Measurements from ENCODE around the gene BRSK2. TPM values are rescaled to one million over a fixed set of nuclear protein-coding genes. Genes with fewer than 3 reads are reported as not detected.

BRSK2 gene
- total and polyA plus RNA-seq, 2 donors from 2014 or later, result 0.43 to 1.2 TPM

DNA sequence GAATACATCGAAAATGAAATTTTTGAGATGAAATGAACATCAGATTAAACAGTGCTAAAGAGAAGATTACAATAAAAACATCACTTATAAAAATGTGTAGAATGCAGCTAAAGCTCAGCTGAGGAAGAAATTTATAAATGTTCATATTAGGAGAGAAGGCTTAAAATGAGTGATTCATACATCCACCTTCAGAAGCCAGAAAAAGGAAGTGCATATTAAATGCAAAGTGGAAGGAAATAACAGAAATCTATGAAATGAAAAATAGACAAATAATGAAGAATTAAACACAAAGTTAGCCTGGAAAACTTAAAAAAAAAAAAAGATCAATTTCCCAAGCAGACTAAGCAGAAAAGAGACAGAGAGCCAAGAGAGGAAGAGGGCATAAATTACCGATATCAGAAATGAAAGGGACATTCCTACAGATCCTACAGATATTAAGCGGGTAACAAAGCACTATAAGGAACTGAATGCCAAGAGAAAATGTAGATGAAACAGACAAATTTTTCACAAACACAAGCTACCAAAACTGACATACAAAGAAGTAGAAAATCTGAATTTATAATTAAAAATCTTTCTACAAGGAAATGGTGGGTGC lies 104.0 kb downstream of the BRSK2 start:
- no peak for FAIRE-seq
- TF ChIP-seq, protein P1, sequence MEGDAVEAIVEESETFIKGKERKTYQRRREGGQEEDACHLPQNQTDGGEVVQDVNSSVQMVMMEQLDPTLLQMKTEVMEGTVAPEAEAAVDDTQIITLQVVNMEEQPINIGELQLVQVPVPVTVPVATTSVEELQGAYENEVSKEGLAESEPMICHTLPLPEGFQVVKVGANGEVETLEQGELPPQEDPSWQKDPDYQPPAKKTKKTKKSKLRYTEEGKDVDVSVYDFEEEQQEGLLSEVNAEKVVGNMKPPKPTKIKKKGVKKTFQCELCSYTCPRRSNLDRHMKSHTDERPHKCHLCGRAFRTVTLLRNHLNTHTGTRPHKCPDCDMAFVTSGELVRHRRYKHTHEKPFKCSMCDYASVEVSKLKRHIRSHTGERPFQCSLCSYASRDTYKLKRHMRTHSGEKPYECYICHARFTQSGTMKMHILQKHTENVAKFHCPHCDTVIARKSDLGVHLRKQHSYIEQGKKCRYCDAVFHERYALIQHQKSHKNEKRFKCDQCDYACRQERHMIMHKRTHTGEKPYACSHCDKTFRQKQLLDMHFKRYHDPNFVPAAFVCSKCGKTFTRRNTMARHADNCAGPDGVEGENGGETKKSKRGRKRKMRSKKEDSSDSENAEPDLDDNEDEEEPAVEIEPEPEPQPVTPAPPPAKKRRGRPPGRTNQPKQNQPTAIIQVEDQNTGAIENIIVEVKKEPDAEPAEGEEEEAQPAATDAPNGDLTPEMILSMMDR (IDR thresholded peaks at IDR 0.05; ENCODE audit: borderline replicate concordance, extremely low read depth, insufficient read depth), result no peak
- intact Hi-C loops (cut with DNase I), result no loop called here
- Histone ChIP-seq H3K9ac (ENCODE audit: low read length in 3 of 3) (no peak overlapping the region), H3K27me3 (ENCODE audit: control insufficient read depth, insufficient read depth, low read length) (no peaks in the 10 kb centered on the region), H3K9me3 (ENCODE audit: control insufficient read depth in 2 of 3, insufficient read depth in 1 of 3, low read length in 3 of 3) (peaks cover 0 to 2% (median 0%) of the 10 kb centered on the region in 3 donors), H3K4me1 (ENCODE audit: control insufficient read depth in 2 of 3, insufficient read depth in 2 of 3, low read depth in 1 of 3, low read length in 3 of 3) (peaks cover 0 to 4% (median 0%) of the 10 kb centered on the region in 3 donors), H3K4me3 (ENCODE audit: low read length in 3 of 3) (no peak overlapping the region), H3K36me3 (ENCODE audit: control insufficient read depth in 2 of 3, insufficient read depth in 3 of 3, low read length in 3 of 3) (peaks cover 0 to 4% (median 0%) of the 10 kb centered on the region in 3 donors), H3K27ac (ENCODE audit: low read depth in 2 of 2, low read length in 2 of 2) (no peak overlapping the region)
- DNase-seq, result no peak

DNA sequence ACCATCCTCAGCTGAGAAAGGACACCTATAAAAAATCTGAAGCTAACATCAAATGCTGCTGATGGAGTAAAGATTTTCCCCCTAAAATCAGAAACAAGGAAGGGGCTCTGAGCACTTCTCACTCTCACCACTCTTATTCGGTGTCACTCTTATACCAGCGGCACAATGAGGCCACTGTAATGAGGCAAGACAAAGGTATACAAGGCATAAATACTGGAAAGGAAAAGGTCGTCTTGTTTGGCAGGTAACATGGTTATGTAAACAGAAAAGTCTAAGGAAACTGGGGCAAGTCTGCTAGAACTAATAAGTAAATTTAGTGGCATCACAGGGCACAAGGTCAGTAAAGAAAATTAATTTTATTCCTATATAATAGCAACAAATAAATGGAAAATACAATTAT lies 104.9 kb downstream of the BRSK2 start:
- H3K4me1 ChIP-seq (ENCODE audit: control insufficient read depth in 2 of 3, insufficient read depth in 2 of 3, low read depth in 1 of 3, low read length in 3 of 3), result peaks cover 0 to 4% (median 0%) of the 10 kb centered on the region in 3 donors
- H3K36me3 ChIP-seq (ENCODE audit: control insufficient read depth in 2 of 3, insufficient read depth in 3 of 3, low read length in 3 of 3), result peaks cover 0 to 4% (median 0%) of the 10 kb centered on the region in 3 donors
- no peak overlapping the region for H3K4me3 ChIP-seq (ENCODE audit: low read length in 3 of 3)
- TF ChIP-seq, protein P1 (IDR thresholded peaks at IDR 0.05; ENCODE audit: borderline replicate concordance, extremely low read depth, insufficient read depth), result no peak
- no peak overlapping the region for H3K27ac ChIP-seq (ENCODE audit: low read depth in 2 of 2, low read length in 2 of 2)
- no peak overlapping the region for H3K9ac ChIP-seq (ENCODE audit: low read length in 3 of 3)
- DNase-seq, result no peak
- peaks cover 0 to 2% (median 0%) of the 10 kb centered on the region in 3 donors for H3K9me3 ChIP-seq (ENCODE audit: control insufficient read depth in 2 of 3, insufficient read depth in 1 of 3, low read length in 3 of 3)
- FAIRE-seq, result no peak
- no peaks in the 10 kb centered on the region for H3K27me3 ChIP-seq (ENCODE audit: control insufficient read depth, insufficient read depth, low read length)
- intact Hi-C loops (cut with DNase I), result no loop called here

DNA sequence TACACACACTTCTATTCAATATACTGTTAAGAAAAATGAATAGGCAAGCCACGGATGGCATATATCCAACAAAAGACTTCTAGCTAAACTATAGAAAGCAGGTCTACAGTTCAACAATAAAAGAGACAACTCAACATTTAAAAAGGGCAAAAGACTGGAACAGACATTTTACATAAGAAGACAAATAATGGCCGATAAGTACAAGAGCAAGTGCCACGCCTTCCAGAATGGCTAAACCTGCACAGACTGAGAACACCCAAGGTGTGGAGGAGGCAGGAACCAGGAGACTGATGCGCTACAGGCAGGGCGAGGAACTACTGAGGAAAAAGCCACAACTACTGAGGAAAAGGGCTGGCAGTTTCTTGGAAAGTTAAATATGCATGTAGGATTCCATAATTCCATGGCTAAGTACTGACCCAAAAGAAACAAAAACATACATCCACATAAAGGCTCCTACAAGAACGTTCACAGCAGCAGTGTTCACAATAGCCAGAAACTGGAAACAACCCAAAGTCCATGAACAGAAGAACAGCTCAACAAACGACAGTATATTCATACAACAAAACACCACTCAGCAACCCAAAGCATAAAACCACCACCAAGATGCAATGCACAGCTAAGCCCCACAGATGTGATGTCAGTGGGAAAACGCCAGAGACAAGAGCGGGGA lies 106.5 kb downstream of the BRSK2 start:
- no peak for FAIRE-seq
- Histone ChIP-seq H3K9me3 (ENCODE audit: control insufficient read depth in 2 of 3, insufficient read depth in 1 of 3, low read length in 3 of 3) (peaks cover 0 to 2% (median 0%) of the 10 kb centered on the region in 3 donors), H3K4me3 (ENCODE audit: low read length in 3 of 3) (no peak overlapping the region), H3K36me3 (ENCODE audit: control insufficient read depth in 2 of 3, insufficient read depth in 3 of 3, low read length in 3 of 3) (peaks cover 0 to 4% (median 0%) of the 10 kb centered on the region in 3 donors), H3K9ac (ENCODE audit: low read length in 3 of 3) (no peak overlapping the region), H3K4me1 (ENCODE audit: control insufficient read depth in 2 of 3, insufficient read depth in 2 of 3, low read depth in 1 of 3, low read length in 3 of 3) (peaks cover 0 to 4% (median 0%) of the 10 kb centered on the region in 3 donors), H3K27ac (ENCODE audit: low read depth in 2 of 2, low read length in 2 of 2) (no peak overlapping the region), H3K27me3 (ENCODE audit: control insufficient read depth, insufficient read depth, low read length) (no peaks in the 10 kb centered on the region)
- intact Hi-C loops (cut with DNase I), result no loop called here
- DNase-seq, result no peak
- TF ChIP-seq, protein P1 (IDR thresholded peaks at IDR 0.05; ENCODE audit: borderline replicate concordance, extremely low read depth, insufficient read depth), result no peak
